Measurements from ENCODE around the gene C9orf78.

The C9orf78 gene

DNA sequence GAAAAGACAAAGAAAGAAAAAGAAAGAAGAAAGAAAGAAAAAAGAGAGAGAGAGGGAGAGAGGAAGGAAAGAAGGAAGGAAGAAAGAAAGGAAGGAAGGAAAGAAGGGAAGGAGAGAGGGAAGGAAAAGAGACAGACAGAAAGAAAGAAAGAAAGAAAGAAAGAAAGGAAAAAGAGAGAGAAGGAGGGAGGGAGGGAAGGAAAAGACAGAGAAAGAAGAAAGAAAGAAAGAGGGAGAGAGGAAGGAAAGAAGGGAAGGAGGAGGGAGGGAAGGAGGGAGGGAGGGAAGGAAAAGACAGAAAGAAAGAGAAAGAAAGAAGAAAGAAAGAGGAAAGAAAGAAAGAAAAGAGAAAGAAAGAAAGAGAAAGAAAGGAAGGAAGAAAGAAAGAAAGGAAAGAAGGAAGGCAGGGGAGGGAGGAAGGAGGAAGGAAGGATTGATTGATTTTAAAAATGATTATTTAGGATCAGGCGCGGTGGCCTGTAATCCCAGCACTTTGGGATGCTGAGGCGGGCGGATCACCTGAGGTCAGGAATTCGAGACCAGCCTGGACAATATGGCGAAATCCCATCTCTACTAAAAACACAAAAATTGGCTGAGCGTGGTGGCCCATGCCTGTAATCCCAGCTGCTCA is 55.4 kb downstream of the C9orf78 start:
- H3K9ac ChIP-seq (ENCODE audit: low read depth, low read length): no peak overlapping the region
- no peak overlapping the region for H3K4me3 ChIP-seq (ENCODE audit: low read depth, low read length)
- no peaks in the 10 kb centered on the region for H3K36me3 ChIP-seq (ENCODE audit: control insufficient read depth, insufficient read depth, low read length)
- H3K9me3 ChIP-seq (ENCODE audit: control insufficient read depth, insufficient read depth, low read length): no peaks in the 10 kb centered on the region
- no peak overlapping the region for H3K27ac ChIP-seq (ENCODE audit: low read depth, low read length)
- H3K4me1 ChIP-seq (ENCODE audit: control insufficient read depth, insufficient read depth, low read length): peaks cover 6% of the 10 kb centered on the region; the same call in 1 of the 2 replicates
- no peaks in the 10 kb centered on the region for H3K27me3 ChIP-seq (ENCODE audit: control insufficient read depth, insufficient read depth, low read length)

DNA sequence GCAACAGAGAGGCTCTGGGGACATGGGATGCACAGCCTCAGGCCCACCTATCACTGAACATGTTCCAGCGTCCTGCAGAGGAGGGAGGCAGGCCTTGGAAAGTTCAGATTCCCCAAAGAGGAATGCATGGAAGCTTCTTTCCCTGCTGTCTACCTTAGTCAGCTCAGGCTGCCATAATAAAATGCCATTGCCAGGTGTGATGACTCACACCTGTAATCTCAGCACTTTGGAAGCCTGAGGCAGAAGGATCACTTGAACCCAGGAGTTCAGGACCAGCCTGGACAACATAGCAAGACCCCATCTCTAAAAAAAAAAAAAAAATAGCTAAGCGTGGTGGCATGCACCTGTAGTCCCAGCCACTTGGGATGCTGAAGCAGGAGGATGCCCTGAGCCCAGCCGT is 56.6 kb downstream of the C9orf78 start:
- H3K9me3 ChIP-seq (ENCODE audit: control insufficient read depth, insufficient read depth, low read length): no peaks in the 10 kb centered on the region
- H3K27me3 ChIP-seq (ENCODE audit: control insufficient read depth, insufficient read depth, low read length): no peaks in the 10 kb centered on the region
- no peak overlapping the region for H3K27ac ChIP-seq (ENCODE audit: low read depth, low read length)
- peaks cover 6% of the 10 kb centered on the region; the same call in 1 of the 2 replicates for H3K4me1 ChIP-seq (ENCODE audit: control insufficient read depth, insufficient read depth, low read length)
- H3K36me3 ChIP-seq (ENCODE audit: control insufficient read depth, insufficient read depth, low read length): no peaks in the 10 kb centered on the region
- no peak overlapping the region for H3K4me3 ChIP-seq (ENCODE audit: low read depth, low read length)
- H3K9ac ChIP-seq (ENCODE audit: low read depth, low read length): no peak overlapping the region

DNA sequence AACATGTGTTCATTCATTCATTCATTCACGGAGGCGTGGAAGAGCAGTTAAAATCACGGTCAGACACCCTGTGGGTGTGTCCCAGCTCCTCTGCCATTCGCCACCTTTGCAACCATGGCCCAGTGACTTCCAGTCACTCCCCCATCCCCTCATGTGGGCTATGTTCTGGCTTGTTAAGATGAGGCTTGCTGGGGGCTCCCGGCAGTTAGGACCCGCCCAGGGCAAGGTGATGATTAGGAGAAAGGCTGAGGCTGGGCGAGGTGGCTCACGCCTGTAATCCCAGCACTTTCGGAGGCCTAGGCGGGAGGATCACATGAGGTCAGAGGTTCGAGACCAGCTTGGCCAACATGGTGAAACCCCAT is 57.3 kb downstream of the C9orf78 start:
- Histone ChIP-seq H3K9ac (ENCODE audit: low read depth, low read length) (no peak overlapping the region), H3K9me3 (ENCODE audit: control insufficient read depth, insufficient read depth, low read length) (no peaks in the 10 kb centered on the region), H3K4me1 (ENCODE audit: control insufficient read depth, insufficient read depth, low read length) (peaks cover 6% of the 10 kb centered on the region; the same call in 1 of the 2 replicates), H3K4me3 (ENCODE audit: low read depth, low read length) (no peak overlapping the region), H3K36me3 (ENCODE audit: control insufficient read depth, insufficient read depth, low read length) (no peaks in the 10 kb centered on the region), H3K27ac (ENCODE audit: low read depth, low read length) (no peak overlapping the region), H3K27me3 (ENCODE audit: control insufficient read depth, insufficient read depth, low read length) (no peaks in the 10 kb centered on the region)

Measured in HUES48 (cell line).